Effector memory CD8-positive, alpha-beta T cell (primary cell): Measurements from ENCODE around the gene UBA1.

Source experiments
- ATAC-seq: fragments of 150-1000 bp; cut with Tn5 transposase; replicated peaks from 2 replicates; pipeline ENCODE4 v1.10.0; 2021; ENCODE audit warnings: mild to moderate bottlenecking, moderate library complexity
- DNase-seq, 3 experiments: peaks; one replicate each; pipeline ENCODE4 v3.0.0; 2021
- H3K27ac Mint-ChIP-seq, 2 donors: one replicate each; pipeline ENCODE4 v1.8.0; 2022; ENCODE audit warnings: mild to moderate bottlenecking in 2 of 2, mixed read lengths in 2 of 2, moderate library complexity in 2 of 2
- H3K27me3 Mint-ChIP-seq, 2 donors: one replicate each; pipeline ENCODE4 v1.8.0; 2022; ENCODE audit warnings: mixed read lengths in 2 of 2
- H3K36me3 Mint-ChIP-seq: one replicate; pipeline ENCODE4 v1.8.0; 2022; ENCODE audit warnings: mild to moderate bottlenecking, moderate library complexity, mixed read lengths; ENCODE audit not compliant: insufficient read depth
- H3K4me1 Mint-ChIP-seq, 2 donors: one replicate each; pipeline ENCODE4 v1.8.0; 2022; ENCODE audit warnings: low read depth in 2 of 2, mixed read lengths in 2 of 2
- H3K4me3 Mint-ChIP-seq, 2 donors: one replicate each; pipeline ENCODE4 v1.8.0; 2022; ENCODE audit warnings: mild to moderate bottlenecking in 2 of 2, mixed read lengths in 2 of 2, moderate library complexity in 2 of 2
- H3K9me3 Mint-ChIP-seq, 2 donors: one replicate each; pipeline ENCODE4 v1.8.0; 2022; ENCODE audit warnings: mixed read lengths in 2 of 2

The UBA1 gene

DNA sequence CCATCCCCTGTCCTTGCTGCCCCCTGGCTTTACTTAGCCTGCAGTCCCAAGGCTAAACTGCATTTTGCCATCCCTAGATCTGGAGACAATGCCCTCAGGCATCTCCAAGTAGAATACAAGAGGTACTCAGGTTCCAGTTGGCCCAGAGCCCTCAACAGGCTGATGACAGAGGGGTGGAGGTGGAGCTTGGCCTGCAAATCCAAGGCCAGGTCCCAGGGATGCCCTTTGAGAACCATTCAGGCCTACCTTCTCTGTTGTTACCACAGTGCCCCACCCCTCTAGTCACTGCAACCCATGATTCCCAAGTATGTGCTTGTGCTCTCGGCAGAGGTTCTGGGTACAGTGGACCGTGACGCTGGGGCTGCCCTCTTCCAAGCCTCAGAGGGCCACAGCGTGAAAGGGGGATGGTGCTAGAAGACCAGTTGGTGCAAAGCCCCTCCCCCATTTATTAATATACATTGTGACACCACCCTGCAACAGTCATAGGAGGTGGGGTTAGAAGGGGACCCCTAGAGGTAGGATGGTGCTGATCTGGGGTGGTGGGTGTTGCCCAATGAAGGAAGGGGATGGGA is 6.4 kb upstream of the UBA1 start:
- Mint-ChIP-seq H3K4me1 (peaks cover 9 to 10% of the 10 kb centered on the region in 2 donors), H3K4me3 (no peak overlapping the region), H3K9me3 (no peaks in the 10 kb centered on the region), H3K27me3 (no peaks in the 10 kb centered on the region), H3K36me3 (peaks cover 34% of the 10 kb centered on the region), H3K27ac (no peak overlapping the region)
- ATAC-seq (no peak), DNase-seq (no peak)

DNA sequence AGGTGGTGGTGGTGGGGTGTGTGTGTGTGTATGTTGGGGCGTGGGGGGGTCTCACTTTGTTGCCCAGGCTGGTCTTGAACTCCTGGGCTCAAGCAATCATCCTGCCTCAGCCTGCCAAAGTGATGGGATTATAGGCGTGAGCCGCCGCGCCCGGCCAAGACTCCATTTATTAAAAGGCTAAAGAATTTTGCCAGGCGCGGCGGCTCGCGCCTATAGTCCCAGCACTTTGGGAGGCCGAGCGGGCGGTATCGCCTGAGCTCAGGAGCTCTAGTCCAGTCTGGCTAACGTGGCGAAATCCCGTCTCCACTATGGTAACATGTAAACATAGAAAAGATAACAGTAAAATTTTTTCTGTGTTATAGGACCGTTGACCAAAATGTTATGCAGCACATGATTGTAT is 3.7 kb upstream of the UBA1 start:
- peaks cover 36% of the 10 kb centered on the region for H3K36me3 Mint-ChIP-seq
- peaks cover 22 to 24% of the 10 kb centered on the region in 2 donors for H3K4me1 Mint-ChIP-seq
- DNase-seq (no peak), ATAC-seq (no peak)
- H3K27ac Mint-ChIP-seq, result no peak overlapping the region
- H3K27me3 Mint-ChIP-seq, result no peaks in the 10 kb centered on the region
- no peak overlapping the region for H3K4me3 Mint-ChIP-seq
- H3K9me3 Mint-ChIP-seq, result no peaks in the 10 kb centered on the region

DNA sequence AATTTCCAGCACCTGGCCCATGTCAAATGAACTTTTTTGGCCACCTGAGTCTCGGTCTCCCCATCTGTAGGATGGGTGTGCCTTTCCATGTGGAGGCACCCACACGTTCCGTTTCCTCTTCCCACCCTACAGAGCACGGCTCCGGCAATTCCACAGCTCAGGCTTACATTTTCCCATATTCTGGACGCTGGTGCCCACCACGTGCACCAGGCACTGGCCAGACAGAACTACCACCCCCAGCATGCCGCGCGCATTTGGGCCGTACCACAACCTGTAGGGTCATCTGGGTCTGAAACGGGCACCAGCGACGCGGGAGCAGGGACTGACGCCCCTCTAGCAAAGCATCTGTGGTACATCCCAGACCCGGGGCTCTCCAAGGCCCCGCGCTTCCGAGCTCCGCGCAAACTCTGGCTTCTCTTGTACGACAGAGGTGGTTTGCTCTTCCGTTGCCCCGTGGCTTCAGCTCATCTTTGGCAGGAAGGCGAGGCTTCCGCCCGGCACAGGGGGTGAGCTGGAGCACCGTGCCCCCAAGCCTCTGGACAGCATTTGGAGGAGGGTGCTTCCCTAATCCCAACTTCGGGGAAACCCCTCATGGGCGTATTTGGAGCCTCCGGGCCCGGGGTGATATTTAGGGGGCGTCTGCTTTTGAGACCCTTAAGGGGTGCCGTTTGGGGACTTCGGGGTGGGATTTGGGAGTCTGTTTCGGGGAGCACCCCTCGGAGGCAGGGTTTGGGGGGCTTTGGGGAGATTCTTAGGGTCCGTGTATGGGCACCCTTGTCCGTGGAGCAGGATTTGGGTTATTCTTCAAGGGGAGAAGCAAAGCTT is 3.0 kb upstream of the UBA1 start:
- no peaks in the 10 kb centered on the region for H3K27me3 Mint-ChIP-seq
- peak overlapping the region; percentile 94 to 99 for H3K27ac Mint-ChIP-seq
- H3K9me3 Mint-ChIP-seq, result no peaks in the 10 kb centered on the region
- ATAC-seq, result peak; percentile 75
- H3K4me3 Mint-ChIP-seq, result peak overlapping the region; percentile 97 to 98
- H3K4me1 Mint-ChIP-seq, result peaks cover 27 to 30% of the 10 kb centered on the region in 2 donors
- DNase-seq, result peak; percentile 65 to 68 (median 68)
- peaks cover 31% of the 10 kb centered on the region for H3K36me3 Mint-ChIP-seq

DNA sequence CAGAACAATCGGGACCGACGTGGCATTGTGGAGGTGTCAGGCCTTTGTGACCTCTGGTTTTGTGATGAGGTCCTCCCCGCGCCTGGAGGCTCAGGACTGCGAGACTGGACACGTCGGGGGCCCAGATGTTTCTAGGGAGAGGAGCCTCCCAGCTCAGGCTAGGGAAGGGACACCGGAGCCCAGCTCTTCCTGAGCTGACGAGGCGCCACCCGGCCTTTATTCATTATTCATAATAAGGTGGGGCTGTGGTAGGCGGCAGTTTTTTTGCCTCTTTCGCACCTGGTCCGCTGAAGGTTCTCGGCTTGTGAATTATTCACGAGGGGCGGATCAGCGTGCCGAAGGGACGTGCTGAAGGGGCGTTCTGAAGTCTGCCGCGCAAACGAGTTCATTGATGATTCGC is 2.3 kb upstream of the UBA1 start:
- H3K9me3 Mint-ChIP-seq, result no peaks in the 10 kb centered on the region
- H3K4me3 Mint-ChIP-seq, result peak overlapping the region; percentile 97 to 98
- ATAC-seq (peak; percentile 35), DNase-seq (peak; percentile 42 to 51 (median 46))
- H3K27ac Mint-ChIP-seq, result peak overlapping the region; percentile 94 to 99
- no peaks in the 10 kb centered on the region for H3K27me3 Mint-ChIP-seq
- H3K36me3 Mint-ChIP-seq, result peaks cover 33% of the 10 kb centered on the region
- H3K4me1 Mint-ChIP-seq, result peaks cover 33 to 37% of the 10 kb centered on the region in 2 donors

DNA sequence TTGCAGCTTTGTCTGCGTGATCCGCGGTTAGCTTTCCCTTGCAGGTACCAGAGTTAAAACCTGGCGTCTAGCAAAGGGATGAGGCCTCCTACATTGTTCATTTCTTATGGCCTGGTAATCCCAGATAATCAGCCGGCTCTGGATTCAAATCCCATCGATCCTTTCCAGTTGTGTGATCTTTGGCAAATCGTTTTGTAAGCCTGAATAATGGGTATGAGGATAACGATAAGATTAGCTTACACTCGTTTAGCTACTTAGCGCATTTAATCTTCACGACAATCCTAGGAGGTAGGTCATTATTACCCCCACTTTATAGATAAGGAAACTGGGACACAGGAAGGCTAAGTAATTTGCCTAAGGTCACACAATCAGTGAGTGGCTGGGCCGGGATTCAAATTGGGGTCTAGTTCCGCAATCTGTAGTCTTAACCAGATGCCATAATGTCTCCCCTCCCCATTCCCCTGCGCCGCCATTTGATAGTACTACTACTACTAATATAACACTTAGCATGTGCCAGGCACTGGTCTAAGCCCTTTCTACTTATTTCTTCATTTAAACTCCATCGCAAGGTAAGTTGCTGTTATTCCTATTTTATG is 1.7 kb upstream of the UBA1 start:
- H3K9me3 Mint-ChIP-seq, result no peaks in the 10 kb centered on the region

DNA sequence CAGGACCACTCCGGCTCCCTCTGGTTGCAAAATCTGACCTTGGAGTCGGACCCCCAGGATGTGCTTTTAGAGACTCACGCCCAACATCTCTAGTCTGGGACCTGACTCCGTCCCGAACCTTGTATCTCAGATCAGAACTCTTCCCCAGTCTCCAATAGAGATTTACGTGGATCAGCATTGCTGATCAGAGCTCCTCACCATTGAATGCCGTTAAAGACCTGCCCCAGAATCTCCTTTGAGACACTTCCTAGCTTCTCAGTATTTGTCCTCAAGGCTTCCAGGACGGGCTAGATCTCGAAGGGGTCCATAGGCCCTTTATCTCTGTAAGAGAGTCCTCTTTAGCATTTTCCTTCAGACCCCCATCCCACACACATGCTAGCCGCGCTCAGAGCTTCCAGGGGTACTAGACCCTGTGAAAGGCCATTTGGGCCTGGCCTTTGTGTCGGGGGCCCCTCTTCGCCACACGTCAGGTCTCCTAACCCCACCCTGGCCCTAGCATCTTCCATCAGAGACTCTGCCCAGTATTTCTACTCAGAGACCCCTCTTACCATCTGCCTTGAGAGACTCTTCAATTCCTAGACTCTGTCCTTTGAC is 662 bp downstream of the UBA1 start:
- no peaks in the 10 kb centered on the region for H3K9me3 Mint-ChIP-seq
- no peaks in the 10 kb centered on the region for H3K27me3 Mint-ChIP-seq
- H3K36me3 Mint-ChIP-seq, result peaks cover 45% of the 10 kb centered on the region
- ATAC-seq (no peak), DNase-seq (no peak)
- peak overlapping the region; percentile 96 to 99 for H3K27ac Mint-ChIP-seq
- H3K4me1 Mint-ChIP-seq, result peaks cover 40 to 49% of the 10 kb centered on the region in 2 donors
- peak overlapping the region; percentile 85 to 93 for H3K4me3 Mint-ChIP-seq

More for the DNA sequence above, 1.7 kb upstream of the UBA1 start:
- H3K27me3 Mint-ChIP-seq, result no peaks in the 10 kb centered on the region
- H3K27ac Mint-ChIP-seq, result no peak overlapping the region
- H3K4me1 Mint-ChIP-seq, result peaks cover 33 to 43% of the 10 kb centered on the region in 2 donors
- DNase-seq (no peak), ATAC-seq (no peak)
- peak overlapping the region; percentile 97 to 98 for H3K4me3 Mint-ChIP-seq
- H3K36me3 Mint-ChIP-seq, result peaks cover 30% of the 10 kb centered on the region

DNA sequence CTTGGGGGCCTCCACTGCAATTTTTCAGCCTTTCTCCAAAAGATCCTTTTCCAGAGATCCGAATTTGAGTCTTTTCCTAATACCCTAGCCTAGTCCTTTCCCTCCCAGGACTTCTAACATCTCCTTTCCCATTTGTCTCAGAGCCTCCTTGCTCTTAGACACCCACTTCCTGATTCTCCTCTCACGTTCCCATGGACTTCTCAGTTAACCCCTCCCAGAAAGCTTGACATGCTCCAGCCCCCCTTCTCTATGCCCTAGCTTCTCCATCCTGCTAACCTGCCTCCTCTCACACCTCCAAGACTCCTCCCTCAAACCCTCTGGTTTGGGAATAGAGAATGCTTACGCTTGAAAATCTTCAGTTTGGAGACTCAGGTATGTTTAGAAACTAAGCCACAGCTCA is 2.5 kb downstream of the UBA1 start:
- Mint-ChIP-seq H3K9me3 (no peaks in the 10 kb centered on the region), H3K27me3 (no peaks in the 10 kb centered on the region), H3K4me3 (peak overlapping the region; percentile 85 to 93), H3K4me1 (peaks cover 32 to 41% of the 10 kb centered on the region in 2 donors), H3K36me3 (peaks cover 53% of the 10 kb centered on the region), H3K27ac (peak overlapping the region; percentile 95 to 96)
- no peak for ATAC-seq
- DNase-seq, result no peak

DNA sequence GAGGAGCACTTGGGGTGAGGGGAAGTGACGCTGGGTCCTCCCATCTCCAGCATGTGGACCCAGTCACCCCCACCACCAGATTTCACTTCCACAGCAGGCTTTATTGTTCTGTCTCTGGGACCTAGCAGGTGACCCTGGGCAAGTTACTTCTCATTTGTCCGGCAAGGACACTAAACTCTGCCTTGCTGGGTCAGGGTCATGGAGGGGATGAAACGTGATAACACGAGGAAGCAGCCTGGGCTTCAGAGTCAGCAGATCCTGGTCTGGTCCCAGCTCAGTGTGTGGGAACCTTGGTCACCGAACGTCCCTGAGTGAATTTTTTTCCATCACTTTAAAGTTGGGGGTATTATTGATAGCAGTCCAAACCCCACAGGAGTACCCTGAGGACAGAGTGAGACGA is 3.9 kb downstream of the UBA1 start:
- DNase-seq (no peak), ATAC-seq (no peak)
- Mint-ChIP-seq H3K36me3 (peaks cover 61% of the 10 kb centered on the region), H3K9me3 (no peaks in the 10 kb centered on the region), H3K4me1 (peaks cover 31 to 39% of the 10 kb centered on the region in 2 donors), H3K27ac (peak overlapping the region in 1 of 2 donors; percentile 96), H3K4me3 (peak overlapping the region; percentile 19 to 93), H3K27me3 (no peaks in the 10 kb centered on the region)

DNA sequence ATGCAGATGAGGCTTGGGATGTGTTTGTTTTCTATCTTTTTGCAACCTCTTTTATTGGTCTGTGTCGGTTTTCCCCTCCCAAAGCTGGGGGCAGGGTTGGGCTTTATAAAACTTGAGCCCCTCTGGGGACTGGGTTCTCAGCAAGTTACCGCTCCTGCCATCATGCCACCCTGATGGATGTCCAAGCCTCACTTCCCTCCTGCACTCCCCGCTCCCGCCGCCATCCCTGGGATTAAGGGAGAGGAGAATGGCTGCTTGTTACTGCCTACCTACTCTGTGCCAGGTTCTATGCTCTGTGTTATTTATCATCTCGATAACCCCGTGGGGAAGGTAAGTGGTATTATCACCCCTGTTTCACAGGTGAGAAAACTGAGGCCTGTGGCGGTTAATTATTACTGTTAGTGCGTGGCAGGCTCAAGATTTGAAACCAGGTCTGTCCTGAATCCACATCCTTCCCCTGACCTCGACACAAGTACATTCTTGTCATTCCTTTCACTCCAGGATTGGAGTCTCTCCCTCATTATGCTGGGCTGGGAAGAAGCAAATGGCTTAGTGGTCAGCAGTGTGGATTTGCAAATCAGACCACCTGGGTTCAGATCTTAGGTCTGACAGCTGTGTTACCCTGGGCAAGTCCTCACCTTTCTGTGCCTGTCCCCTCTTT is 4.5 kb downstream of the UBA1 start:
- DNase-seq (no peak), ATAC-seq (no peak)
- Mint-ChIP-seq H3K27me3 (no peaks in the 10 kb centered on the region), H3K4me1 (peaks cover 29 to 39% of the 10 kb centered on the region in 2 donors), H3K9me3 (no peaks in the 10 kb centered on the region), H3K27ac (peak overlapping the region in 1 of 2 donors; percentile 74), H3K36me3 (peaks cover 66% of the 10 kb centered on the region), H3K4me3 (peak overlapping the region in 1 of 2 donors; percentile 23)

DNA sequence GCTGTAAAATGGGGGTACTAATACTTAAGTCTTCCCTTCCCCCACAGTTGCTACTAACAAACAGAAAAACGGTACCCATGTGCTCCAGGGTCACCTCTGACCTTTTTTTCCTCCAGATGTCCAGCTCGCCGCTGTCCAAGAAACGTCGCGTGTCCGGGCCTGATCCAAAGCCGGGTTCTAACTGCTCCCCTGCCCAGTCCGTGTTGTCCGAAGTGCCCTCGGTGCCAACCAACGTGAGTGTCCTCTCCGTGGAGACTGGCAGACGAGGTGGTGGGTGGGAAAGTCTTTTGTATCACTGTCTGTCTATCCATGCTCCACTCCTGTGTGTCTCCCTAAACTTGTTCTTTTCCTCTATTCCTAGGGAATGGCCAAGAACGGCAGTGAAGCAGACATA is 5.1 kb downstream of the UBA1 start:
- Mint-ChIP-seq H3K4me3 (no peak overlapping the region), H3K36me3 (peaks cover 69% of the 10 kb centered on the region), H3K27me3 (no peaks in the 10 kb centered on the region), H3K9me3 (no peaks in the 10 kb centered on the region), H3K27ac (peak overlapping the region; percentile 52 to 74), H3K4me1 (peaks cover 25 to 34% of the 10 kb centered on the region in 2 donors)
- ATAC-seq, result no peak
- no peak for DNase-seq

DNA sequence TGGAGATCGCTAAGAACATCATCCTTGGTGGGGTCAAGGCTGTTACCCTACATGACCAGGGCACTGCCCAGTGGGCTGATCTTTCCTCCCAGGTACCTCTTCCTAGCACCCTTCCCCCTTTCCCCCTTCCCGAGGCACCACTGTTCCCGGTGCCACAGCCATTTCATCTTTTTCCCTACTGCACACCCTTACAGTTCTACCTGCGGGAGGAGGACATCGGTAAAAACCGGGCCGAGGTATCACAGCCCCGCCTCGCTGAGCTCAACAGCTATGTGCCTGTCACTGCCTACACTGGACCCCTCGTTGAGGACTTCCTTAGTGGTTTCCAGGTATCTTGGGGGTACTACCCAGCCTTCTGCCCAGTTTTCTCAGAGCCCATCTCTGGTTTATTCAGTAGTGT is 5.7 kb downstream of the UBA1 start:
- Mint-ChIP-seq H3K27me3 (no peaks in the 10 kb centered on the region), H3K27ac (peak overlapping the region; percentile 52 to 74), H3K9me3 (no peaks in the 10 kb centered on the region), H3K4me1 (peaks cover 24 to 31% of the 10 kb centered on the region in 2 donors), H3K36me3 (peaks cover 69% of the 10 kb centered on the region), H3K4me3 (no peak overlapping the region)
- DNase-seq (no peak), ATAC-seq (no peak)

DNA sequence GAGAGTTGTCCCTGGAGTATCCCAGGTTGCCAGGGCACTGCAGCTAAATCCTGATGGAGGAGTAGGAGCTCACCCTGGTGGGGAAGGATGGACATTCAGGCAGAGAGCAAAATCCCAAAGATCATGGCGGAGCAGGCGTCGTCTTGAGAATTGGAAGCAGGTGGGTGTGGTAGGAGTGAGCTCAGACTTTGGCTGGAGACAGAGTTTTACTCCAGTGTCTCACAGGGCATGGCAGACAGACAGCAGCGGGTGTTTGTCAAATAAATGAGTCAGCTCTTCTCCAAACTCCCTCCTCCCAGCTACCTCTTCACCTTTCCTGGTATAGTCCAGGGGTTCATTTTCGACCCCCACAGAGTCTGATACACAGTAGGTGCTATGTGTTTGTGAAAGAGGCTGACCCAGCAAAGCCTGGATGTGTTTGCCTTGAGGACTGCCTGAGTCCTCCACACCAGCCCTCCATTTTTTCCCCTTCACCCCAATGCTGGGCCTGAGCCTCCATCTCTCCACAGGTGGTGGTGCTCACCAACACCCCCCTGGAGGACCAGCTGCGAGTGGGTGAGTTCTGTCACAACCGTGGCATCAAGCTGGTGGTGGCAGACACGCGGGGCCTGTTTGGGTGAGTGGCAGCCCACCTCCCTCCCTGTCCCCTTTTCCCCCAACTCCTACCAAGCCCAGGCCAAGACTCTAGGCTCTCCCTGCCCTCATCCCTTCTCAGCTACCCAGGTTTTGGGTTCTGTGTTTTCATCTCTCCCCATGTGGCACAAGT is 6.9 kb downstream of the UBA1 start:
- Mint-ChIP-seq H3K27me3 (no peaks in the 10 kb centered on the region), H3K36me3 (peaks cover 69% of the 10 kb centered on the region), H3K4me3 (no peak overlapping the region), H3K4me1 (peaks cover 14 to 20% of the 10 kb centered on the region in 2 donors), H3K9me3 (no peaks in the 10 kb centered on the region), H3K27ac (peak overlapping the region; percentile 46 to 49)
- DNase-seq (no peak), ATAC-seq (no peak)
